Lung microvascular endothelial cell (primary cell): ENCODE measurements around the gene LMNA. TPM values are rescaled to one million over a fixed set of nuclear protein-coding genes. Genes with fewer than 3 reads are reported as not detected.

Experiments
- DNase-seq, 2 donors: peaks; one replicate each; pipeline versions ENCODE4 v3.0.0 to v3.0.0-alpha.2; 2010; ENCODE audit warnings: low read depth in 2 of 2
- total RNA-seq: library from RNA; depleted of rRNA; stranded (reverse); fragments of >200 nt; gene quantifications from 2 replicates; pipeline ENCODE4 v1.2.1, GENCODE V29; 2014

The LMNA gene
- total RNA-seq, 1 donor from 2014 or later: 187 TPM

GRCh38 chr1:156081917-156082308 lies 32.6 kb upstream of the LMNA start:
- no peak for DNase-seq

- DNase-seq: peak; percentile 73 to 79
These were observed 32.0 kb upstream of the LMNA start, which contains the start of gene MEX3A for GRCh38 chr1:156082309-156083091. Gene MEX3A, minus strand, starts transcription at chr1:156082465. Its CDS starts 467 bp downstream, at chr1:156081998.

GRCh38 chr1:156083800-156084790 lies 30.4 kb upstream of the LMNA start:
- no peak for DNase-seq

- DNase-seq: peak; percentile 76 to 78
These were observed 28.3 kb upstream of the LMNA start for GRCh38 chr1:156086256-156086662.

- DNase-seq: no peak
These were observed 24.8 kb upstream of the LMNA start for GRCh38 chr1:156089704-156090103.

- DNase-seq: no peak
These were observed 24.2 kb upstream of the LMNA start for GRCh38 chr1:156090138-156090839.

- DNase-seq: peak; percentile 82 to 86
These were observed 23.7 kb upstream of the LMNA start for GRCh38 chr1:156090840-156091188.

- DNase-seq: no peak
These were observed 22.9 kb upstream of the LMNA start for GRCh38 chr1:156091610-156092009.

GRCh38 chr1:156095906-156096508 lies 18.5 kb upstream of the LMNA start:
- no peak for DNase-seq

- peak; percentile 90 to 97 for DNase-seq
These were observed 17.7 kb upstream of the LMNA start for GRCh38 chr1:156096640-156097391.

- DNase-seq: no peak
These were observed 16.9 kb upstream of the LMNA start for GRCh38 chr1:156097499-156098178.

GRCh38 chr1:156098784-156099183 lies 15.7 kb upstream of the LMNA start:
- no peak for DNase-seq

- DNase-seq: no peak
These were observed 15.2 kb upstream of the LMNA start for GRCh38 chr1:156099282-156099681.

- DNase-seq: no peak
These were observed 14.1 kb upstream of the LMNA start for GRCh38 chr1:156100205-156100995.

- DNase-seq: peak in 1 of 2 donors; percentile 40
These were observed 12.6 kb upstream of the LMNA start for GRCh38 chr1:156101880-156102279.

- DNase-seq: peak; percentile 83 to 85
These were observed 11.6 kb upstream of the LMNA start for GRCh38 chr1:156102633-156103511.

- DNase-seq: peak; percentile 60 to 86
These were observed 11.0 kb upstream of the LMNA start for GRCh38 chr1:156103521-156103947.
